Measurements from ENCODE around the gene TRIO. TPM values are rescaled to one million over a fixed set of nuclear protein-coding genes. Genes with fewer than 3 reads are reported as not detected.

TRIO gene
- total RNA-seq, 3 donors from 2014 or later (not counting 1 experiment from before 2014, with no cell fraction given): 84.6 to 136 (median 94.3) TPM

DNA sequence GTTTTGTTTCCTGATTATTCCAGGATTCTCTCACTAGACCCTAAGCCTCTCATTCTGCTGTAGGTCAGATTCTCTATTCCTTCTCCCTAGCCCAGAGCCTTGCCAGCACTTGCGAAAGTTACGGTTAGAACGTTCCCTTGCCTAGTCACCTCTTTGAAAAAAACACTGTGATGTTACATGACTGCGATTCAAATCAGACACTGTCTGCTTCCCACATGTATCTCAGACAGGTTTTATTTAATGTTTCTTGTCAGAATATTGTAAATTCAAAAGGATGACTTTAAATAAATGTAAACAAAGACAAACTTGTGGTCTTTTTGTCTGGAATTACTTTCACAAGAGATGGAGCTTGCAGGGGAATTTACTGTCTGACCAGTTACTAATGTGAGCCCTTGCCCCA is 322.0 kb downstream of the TRIO start:
- H3K27me3 ChIP-seq (ENCODE audit: control insufficient read depth, insufficient read depth, low read length): no peaks in the 10 kb centered on the region
- intact Hi-C loops (cut with micrococcal nuclease): no loop called here
- no peaks in the 10 kb centered on the region for H3K9me3 ChIP-seq (ENCODE audit: control insufficient read depth, insufficient read depth, low read length)
- ATAC-seq (no peak), DNase-seq (no peak)
- peaks cover 10% of the 10 kb centered on the region for H3K36me3 ChIP-seq (ENCODE audit: control insufficient read depth, insufficient read depth, low read length)
- Mint-ChIP-seq H3K27me3 (ENCODE audit: low read depth in 2 of 2) (no peaks in the 10 kb centered on the region), H3K9me3 (no peaks in the 10 kb centered on the region), H3K27ac (no peak overlapping the region), H3K36me3 (no peaks in the 10 kb centered on the region), H3K4me3 (no peak overlapping the region), H3K4me1 (no peaks in the 10 kb centered on the region)
- no peak overlapping the region for H3K27ac ChIP-seq (ENCODE audit: low read length)
- H3K4me3 ChIP-seq (ENCODE audit: low read length): no peak overlapping the region
- no peaks in the 10 kb centered on the region for H3K4me1 ChIP-seq (ENCODE audit: control insufficient read depth, insufficient read depth, low read length)
- TF ChIP-seq, protein P1, sequence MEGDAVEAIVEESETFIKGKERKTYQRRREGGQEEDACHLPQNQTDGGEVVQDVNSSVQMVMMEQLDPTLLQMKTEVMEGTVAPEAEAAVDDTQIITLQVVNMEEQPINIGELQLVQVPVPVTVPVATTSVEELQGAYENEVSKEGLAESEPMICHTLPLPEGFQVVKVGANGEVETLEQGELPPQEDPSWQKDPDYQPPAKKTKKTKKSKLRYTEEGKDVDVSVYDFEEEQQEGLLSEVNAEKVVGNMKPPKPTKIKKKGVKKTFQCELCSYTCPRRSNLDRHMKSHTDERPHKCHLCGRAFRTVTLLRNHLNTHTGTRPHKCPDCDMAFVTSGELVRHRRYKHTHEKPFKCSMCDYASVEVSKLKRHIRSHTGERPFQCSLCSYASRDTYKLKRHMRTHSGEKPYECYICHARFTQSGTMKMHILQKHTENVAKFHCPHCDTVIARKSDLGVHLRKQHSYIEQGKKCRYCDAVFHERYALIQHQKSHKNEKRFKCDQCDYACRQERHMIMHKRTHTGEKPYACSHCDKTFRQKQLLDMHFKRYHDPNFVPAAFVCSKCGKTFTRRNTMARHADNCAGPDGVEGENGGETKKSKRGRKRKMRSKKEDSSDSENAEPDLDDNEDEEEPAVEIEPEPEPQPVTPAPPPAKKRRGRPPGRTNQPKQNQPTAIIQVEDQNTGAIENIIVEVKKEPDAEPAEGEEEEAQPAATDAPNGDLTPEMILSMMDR (IDR thresholded peaks at IDR 0.05): no peak
- WGBS (ENCODE audit: insufficient coverage): 74% methylated on average over 4 of the region's 4 CpGs

DNA sequence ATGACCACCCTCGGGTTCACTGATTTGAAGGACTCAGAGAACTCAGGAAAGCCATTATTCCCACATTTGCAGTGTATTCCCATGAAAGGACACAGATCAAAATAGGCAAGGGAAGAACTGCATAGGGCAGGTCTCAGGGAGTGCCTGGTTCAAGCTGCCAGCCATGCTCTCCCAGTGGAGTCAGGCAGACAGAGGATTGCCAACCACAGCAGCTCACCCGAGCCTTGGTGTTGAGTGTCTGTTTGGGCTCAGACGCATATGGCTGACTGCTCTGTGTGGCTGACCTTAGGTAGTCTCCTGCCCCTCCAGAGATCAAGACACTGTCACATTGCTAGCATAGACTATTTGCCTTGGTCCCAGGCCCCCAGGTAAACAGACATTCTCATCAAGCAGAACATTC is 322.6 kb downstream of the TRIO start:
- H3K27ac ChIP-seq (ENCODE audit: low read length): no peak overlapping the region
- DNase-seq: no peak
- Mint-ChIP-seq H3K27me3 (ENCODE audit: low read depth in 2 of 2) (no peaks in the 10 kb centered on the region), H3K36me3 (no peaks in the 10 kb centered on the region), H3K27ac (no peak overlapping the region), H3K4me1 (no peaks in the 10 kb centered on the region), H3K9me3 (no peaks in the 10 kb centered on the region), H3K4me3 (no peak overlapping the region)
- no peaks in the 10 kb centered on the region for H3K9me3 ChIP-seq (ENCODE audit: control insufficient read depth, insufficient read depth, low read length)
- H3K36me3 ChIP-seq (ENCODE audit: control insufficient read depth, insufficient read depth, low read length): peaks cover 6% of the 10 kb centered on the region
- no peak for ATAC-seq
- no peaks in the 10 kb centered on the region for H3K27me3 ChIP-seq (ENCODE audit: control insufficient read depth, insufficient read depth, low read length)
- H3K4me1 ChIP-seq (ENCODE audit: control insufficient read depth, insufficient read depth, low read length): no peaks in the 10 kb centered on the region
- intact Hi-C loops (cut with micrococcal nuclease): no loop called here
- TF ChIP-seq, protein P1 (IDR thresholded peaks at IDR 0.05): no peak
- WGBS (ENCODE audit: insufficient coverage): 94% methylated on average over 3 of the region's 3 CpGs
- no peak overlapping the region for H3K4me3 ChIP-seq (ENCODE audit: low read length)

- Mint-ChIP-seq H3K4me3 (no peak overlapping the region), H3K4me1 (no peaks in the 10 kb centered on the region), H3K27ac (no peak overlapping the region), H3K27me3 (ENCODE audit: low read depth in 2 of 2) (no peaks in the 10 kb centered on the region), H3K36me3 (no peaks in the 10 kb centered on the region), H3K9me3 (no peaks in the 10 kb centered on the region)
- Histone ChIP-seq H3K27ac (ENCODE audit: low read length) (no peak overlapping the region), H3K36me3 (ENCODE audit: control insufficient read depth, insufficient read depth, low read length) (peaks cover 9% of the 10 kb centered on the region), H3K9me3 (ENCODE audit: control insufficient read depth, insufficient read depth, low read length) (no peaks in the 10 kb centered on the region), H3K27me3 (ENCODE audit: control insufficient read depth, insufficient read depth, low read length) (no peaks in the 10 kb centered on the region), H3K4me3 (ENCODE audit: low read length) (no peak overlapping the region), H3K4me1 (ENCODE audit: control insufficient read depth, insufficient read depth, low read length) (no peaks in the 10 kb centered on the region)
- TF ChIP-seq, protein P1 (IDR thresholded peaks at IDR 0.05): no peak
- WGBS (ENCODE audit: insufficient coverage): 99% methylated on average over 8 of the region's 8 CpGs
- DNase-seq (no peak), ATAC-seq (no peak)
- intact Hi-C loops (cut with micrococcal nuclease): no loop called here
Measured at GRCh38 chr5:14467251-14467650, 324.1 kb downstream of the TRIO start.

DNA sequence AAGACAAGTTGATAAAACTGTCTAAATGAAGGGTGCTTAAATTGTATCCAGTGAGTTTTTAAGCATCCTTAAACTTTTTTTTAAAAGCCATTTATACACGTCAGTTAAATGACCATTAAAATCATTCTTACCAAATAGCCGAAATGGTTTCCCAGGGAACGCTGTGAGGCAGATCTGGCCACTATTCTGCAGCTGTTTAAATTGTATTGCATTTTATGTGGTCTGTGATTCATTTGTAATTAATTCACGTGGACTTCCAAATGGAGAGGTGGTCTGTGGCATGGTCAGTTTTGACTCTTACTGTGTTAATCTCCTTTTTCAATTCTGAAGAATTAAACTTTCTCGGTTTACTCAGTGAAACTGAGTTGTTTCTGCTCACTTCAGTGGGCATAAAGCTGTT is 324.7 kb downstream of the TRIO start:
- Mint-ChIP-seq H3K4me1 (no peaks in the 10 kb centered on the region), H3K4me3 (no peak overlapping the region), H3K36me3 (no peaks in the 10 kb centered on the region), H3K27ac (no peak overlapping the region), H3K27me3 (ENCODE audit: low read depth in 2 of 2) (no peaks in the 10 kb centered on the region), H3K9me3 (no peaks in the 10 kb centered on the region)
- TF ChIP-seq, protein P1 (IDR thresholded peaks at IDR 0.05): no peak
- WGBS (ENCODE audit: insufficient coverage): 89% methylated on average over 5 of the region's 5 CpGs
- Histone ChIP-seq H3K9me3 (ENCODE audit: control insufficient read depth, insufficient read depth, low read length) (no peaks in the 10 kb centered on the region), H3K27ac (ENCODE audit: low read length) (no peak overlapping the region), H3K36me3 (ENCODE audit: control insufficient read depth, insufficient read depth, low read length) (peaks cover 8% of the 10 kb centered on the region), H3K4me3 (ENCODE audit: low read length) (no peak overlapping the region), H3K4me1 (ENCODE audit: control insufficient read depth, insufficient read depth, low read length) (no peaks in the 10 kb centered on the region), H3K27me3 (ENCODE audit: control insufficient read depth, insufficient read depth, low read length) (no peaks in the 10 kb centered on the region)
- DNase-seq: no peak
- ATAC-seq: no peak
- intact Hi-C loops (cut with micrococcal nuclease): no loop called here
